Fibroblast of pulmonary artery (primary cell): Measurements from ENCODE around the gene FAIM.

ENCODE experiments used
- DNase-seq: peaks from one replicate; pipeline ENCODE4 v3.0.0-alpha.2; 2010; ENCODE audit warnings: low read depth
- H3K4me3 ChIP-seq: replicated peaks from 2 replicates; pipeline ENCODE4 v1.5.1; 2011; ENCODE audit warnings: low read depth, mild to moderate bottlenecking, control low read depth, low read length, moderate library complexity
- CTCF ChIP-seq: IDR thresholded peaks from 2 replicates; pipeline ENCODE4 v1.5.1; 2011; ENCODE audit warnings: mild to moderate bottlenecking, control low read depth, low read length, inconsistent platforms; ENCODE audit errors: missing control alignments

The FAIM gene

GRCh38 chr3:138681463-138682220 is 73.1 kb downstream of the FAIM start:
- no peak for TF ChIP-seq CTCF
- DNase-seq = no peak
- no peak overlapping the region for H3K4me3 ChIP-seq

GRCh38 chr3:138682648-138683047 is 74.1 kb downstream of the FAIM start:
- no peak for TF ChIP-seq CTCF
- no peak for DNase-seq
- H3K4me3 ChIP-seq = no peak overlapping the region
